Measurements from ENCODE around the gene DEPDC1B. TPM values are rescaled to one million over a fixed set of nuclear protein-coding genes. Genes with fewer than 3 reads are reported as not detected.

DEPDC1B gene
- total RNA-seq, 2 experiments from 2014 or later = 30.2 to 34.1 TPM

DNA sequence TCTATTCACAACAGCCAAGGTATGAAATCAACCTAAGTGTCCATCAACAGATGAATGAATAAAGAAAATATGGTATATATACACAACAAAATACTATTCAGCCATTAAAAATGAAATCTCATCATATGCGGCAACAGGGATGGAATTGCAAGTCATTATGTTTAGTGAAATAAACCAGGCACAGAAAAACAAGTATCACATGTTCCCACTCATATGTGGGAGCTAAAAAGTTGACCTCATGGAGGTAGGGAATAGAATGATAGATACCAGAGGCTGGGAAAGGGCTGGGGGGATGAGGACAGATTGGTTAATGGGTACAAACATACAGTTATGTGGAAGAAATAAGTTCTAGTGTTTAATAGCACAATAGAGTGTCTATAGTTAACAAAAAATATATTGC is 149.7 kb downstream of the DEPDC1B start:
- Mint-ChIP-seq H3K4me3 (no peak overlapping the region), H3K9me3 (peaks cover 2% of the 10 kb centered on the region), H3K27ac (no peak overlapping the region), H3K27me3 (peaks cover 3% of the 10 kb centered on the region), H3K36me3 (ENCODE audit: low read depth) (no peaks in the 10 kb centered on the region), H3K4me1 (ENCODE audit: low read depth) (no peaks in the 10 kb centered on the region)
- CTCF ChIA-PET = no interaction called here
- intact Hi-C loops (cut with micrococcal nuclease) = no loop called here
- DNase-seq (no peak), ATAC-seq (no peak)
- POLR2A ChIA-PET = no interaction called here
- TF ChIP-seq, protein P1, sequence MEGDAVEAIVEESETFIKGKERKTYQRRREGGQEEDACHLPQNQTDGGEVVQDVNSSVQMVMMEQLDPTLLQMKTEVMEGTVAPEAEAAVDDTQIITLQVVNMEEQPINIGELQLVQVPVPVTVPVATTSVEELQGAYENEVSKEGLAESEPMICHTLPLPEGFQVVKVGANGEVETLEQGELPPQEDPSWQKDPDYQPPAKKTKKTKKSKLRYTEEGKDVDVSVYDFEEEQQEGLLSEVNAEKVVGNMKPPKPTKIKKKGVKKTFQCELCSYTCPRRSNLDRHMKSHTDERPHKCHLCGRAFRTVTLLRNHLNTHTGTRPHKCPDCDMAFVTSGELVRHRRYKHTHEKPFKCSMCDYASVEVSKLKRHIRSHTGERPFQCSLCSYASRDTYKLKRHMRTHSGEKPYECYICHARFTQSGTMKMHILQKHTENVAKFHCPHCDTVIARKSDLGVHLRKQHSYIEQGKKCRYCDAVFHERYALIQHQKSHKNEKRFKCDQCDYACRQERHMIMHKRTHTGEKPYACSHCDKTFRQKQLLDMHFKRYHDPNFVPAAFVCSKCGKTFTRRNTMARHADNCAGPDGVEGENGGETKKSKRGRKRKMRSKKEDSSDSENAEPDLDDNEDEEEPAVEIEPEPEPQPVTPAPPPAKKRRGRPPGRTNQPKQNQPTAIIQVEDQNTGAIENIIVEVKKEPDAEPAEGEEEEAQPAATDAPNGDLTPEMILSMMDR (IDR thresholded peaks at IDR 0.05) = no peak

GRCh38 chr5:60549841-60550240 is 150.1 kb downstream of the DEPDC1B start:
- TF ChIP-seq, protein P1 (IDR thresholded peaks at IDR 0.05) = no peak
- H3K4me1 Mint-ChIP-seq (ENCODE audit: low read depth) = no peaks in the 10 kb centered on the region
- ChIA-PET POLR2A (no interaction called here), CTCF (no interaction called here)
- no peaks in the 10 kb centered on the region for H3K9me3 Mint-ChIP-seq
- no peak for ATAC-seq
- peaks cover 1% of the 10 kb centered on the region for H3K27me3 Mint-ChIP-seq
- no peak overlapping the region for H3K27ac Mint-ChIP-seq
- intact Hi-C loops (cut with micrococcal nuclease) = no loop called here
- no peaks in the 10 kb centered on the region for H3K36me3 Mint-ChIP-seq (ENCODE audit: low read depth)
- no peak overlapping the region for H3K4me3 Mint-ChIP-seq
- DNase-seq = no peak

Other genes with a start within 250 kb of the DEPDC1B start
- under 1 TPM in 1 of 2 experiments, not detected in 1; 0.18 TPM for gene ELOVL7, start 144.1 kb upstream of the DEPDC1B start, total RNA-seq
- 10 to 100 TPM; 10.8 to 11.7 TPM for gene ERCC8, start 244.9 kb upstream of the DEPDC1B start, total RNA-seq
- 10 to 100 TPM; 41.2 to 46.6 TPM for gene NDUFAF2, start 245.0 kb upstream of the DEPDC1B start, total RNA-seq

All from activated CD8-positive, alpha-beta T cell treated with anti-CD3 and anti-CD28 coated beads for 36 hours (primary cell).